HG03097 (cell line): Measurements from ENCODE around the gene CTIF.

Experiments
- ATAC-seq: cut with Tn5 transposase; IDR thresholded peaks from one replicate; pipeline ENCODE4 v1.9.1; 2021; ENCODE audit not compliant: unreplicated experiment, low FRiP score

Gene CTIF

GRCh38 chr18:48902023-48902855 is 363.4 kb downstream of the CTIF start:
- ATAC-seq = no peak

GRCh38 chr18:48902856-48903601 is 364.2 kb downstream of the CTIF start:
- ATAC-seq = no peak

GRCh38 chr18:48904091-48904490 is 365.3 kb downstream of the CTIF start:
- ATAC-seq = no peak

- no peak for ATAC-seq
Measured at GRCh38 chr18:48904847-48905394, 366.1 kb downstream of the CTIF start.

- no peak for ATAC-seq
Measured at GRCh38 chr18:48905513-48905912, 366.7 kb downstream of the CTIF start.

- no peak for ATAC-seq
Measured at GRCh38 chr18:48908916-48909315, 370.1 kb downstream of the CTIF start.

- ATAC-seq = no peak
Measured at GRCh38 chr18:48909721-48910120, 370.9 kb downstream of the CTIF start.

GRCh38 chr18:48910972-48911545 is 372.2 kb downstream of the CTIF start:
- ATAC-seq = no peak
